HG02759 (cell line): ENCODE data around the gene OTUD4.
A peak's percentile ranks its signal among the peaks of the same experiment; 100 is the strongest.

Experiments
- ATAC-seq: cut with Tn5 transposase; IDR thresholded peaks from one replicate; pipeline ENCODE4 v1.9.1; 2021; ENCODE audit warnings: mild to moderate bottlenecking, moderate library complexity; ENCODE audit not compliant: unreplicated experiment

The OTUD4 gene

GRCh38 chr4:145131848-145132247, 48.5 kb downstream of the OTUD4 start:
- ATAC-seq = no peak

GRCh38 chr4:145130788-145131399, 49.5 kb downstream of the OTUD4 start:
- no peak for ATAC-seq

- ATAC-seq = no peak
These were observed 50.3 kb downstream of the OTUD4 start for GRCh38 chr4:145130130-145130529.

GRCh38 chr4:145125396-145125795, 55.0 kb downstream of the OTUD4 start:
- ATAC-seq = no peak

GRCh38 chr4:145108128-145108527, 72.3 kb downstream of the OTUD4 start:
- ATAC-seq = no peak

GRCh38 chr4:145107126-145107525, 73.3 kb downstream of the OTUD4 start:
- ATAC-seq = no peak

- no peak for ATAC-seq
These were observed 76.9 kb downstream of the OTUD4 start for GRCh38 chr4:145103496-145103895.

- no peak for ATAC-seq
These were observed 77.8 kb downstream of the OTUD4 start for GRCh38 chr4:145102619-145103018.

GRCh38 chr4:145101091-145101490, 79.3 kb downstream of the OTUD4 start:
- no peak for ATAC-seq

GRCh38 chr4:145099653-145100052, 80.7 kb downstream of the OTUD4 start:
- no peak for ATAC-seq

- peak; percentile 13 for ATAC-seq
These were observed 81.7 kb downstream of the OTUD4 start for GRCh38 chr4:145098675-145099037.

- peak; percentile 83 for ATAC-seq
These were observed 82.3 kb downstream of the OTUD4 start, which contains the start of the genes ABCE1 and ANAPC10 for GRCh38 chr4:145097821-145098674. TSS of gene ABCE1 (plus strand) at chr4:145098311. CDS start at chr4:145104413, 6,102 bp downstream. TSS of gene ANAPC10 (minus strand) at chr4:145098196. CDS start at chr4:145096099, 2,097 bp downstream.

GRCh38 chr4:145097331-145097820, 83.0 kb downstream of the OTUD4 start:
- ATAC-seq = peak; percentile 1

- no peak for ATAC-seq
These were observed 86.8 kb downstream of the OTUD4 start for GRCh38 chr4:145093638-145094037.

- no peak for ATAC-seq
These were observed 90.0 kb downstream of the OTUD4 start for GRCh38 chr4:145090380-145090779.

- ATAC-seq = no peak
These were observed 96.3 kb downstream of the OTUD4 start for GRCh38 chr4:145083891-145084605.
